GM21737 (cell line): ENCODE data around the gene ANXA3.
"Not testable (repeated sequence)": the region's sequence is repeated elsewhere in the genome, so short reads cannot be mapped to it uniquely, and the experiment has no call there.

Experiments used
- ATAC-seq: cut with Tn5 transposase; IDR thresholded peaks from one replicate; pipeline ENCODE4 v1.9.1; 2021; ENCODE audit warnings: mild to moderate bottlenecking, moderate library complexity; ENCODE audit not compliant: unreplicated experiment

The ANXA3 gene

GRCh38 chr4:78543424-78544125 lies 8.0 kb upstream of the ANXA3 start:
- ATAC-seq: no peak

GRCh38 chr4:78544678-78545077 lies 6.9 kb upstream of the ANXA3 start:
- ATAC-seq: no peak

GRCh38 chr4:78545275-78546246 lies 6.0 kb upstream of the ANXA3 start:
- no peak for ATAC-seq

GRCh38 chr4:78547899-78548298 lies 3.7 kb upstream of the ANXA3 start:
- not testable (repeated sequence) for ATAC-seq

GRCh38 chr4:78548889-78549288 lies 2.7 kb upstream of the ANXA3 start:
- ATAC-seq: not testable (repeated sequence)

- ATAC-seq: no peak
Observed at GRCh38 chr4:78552389-78553042, 946 bp downstream of the ANXA3 start.

GRCh38 chr4:78553043-78553396 lies 1.4 kb downstream of the ANXA3 start:
- no peak for ATAC-seq

GRCh38 chr4:78553529-78554060 lies 2.0 kb downstream of the ANXA3 start:
- no peak for ATAC-seq

GRCh38 chr4:78556665-78557064 lies 5.1 kb downstream of the ANXA3 start:
- ATAC-seq: no peak

- ATAC-seq: no peak
Observed at GRCh38 chr4:78557841-78558240, 6.3 kb downstream of the ANXA3 start.

- no peak for ATAC-seq
Observed at GRCh38 chr4:78558410-78558809, 6.8 kb downstream of the ANXA3 start.

- no peak for ATAC-seq
Observed at GRCh38 chr4:78560296-78560963, 8.9 kb downstream of the ANXA3 start.

- no peak for ATAC-seq
Observed at GRCh38 chr4:78561677-78562076, 10.1 kb downstream of the ANXA3 start.

GRCh38 chr4:78562687-78563086 lies 11.1 kb downstream of the ANXA3 start:
- no peak for ATAC-seq

- ATAC-seq: no peak
Observed at GRCh38 chr4:78565971-78566372, 14.4 kb downstream of the ANXA3 start.

- ATAC-seq: peak; percentile 69
Observed at GRCh38 chr4:78566834-78567499, 15.4 kb downstream of the ANXA3 start.

- no peak for ATAC-seq
Observed at GRCh38 chr4:78567500-78568060, 16.0 kb downstream of the ANXA3 start.

- peak; percentile 66 for ATAC-seq
Observed at GRCh38 chr4:78568640-78569305, 17.2 kb downstream of the ANXA3 start.

GRCh38 chr4:78569306-78569821 lies 17.8 kb downstream of the ANXA3 start:
- no peak for ATAC-seq
